ENCODE results near the gene NFE2L2.
"Not testable (repeated sequence)": the region's sequence is repeated elsewhere in the genome, so short reads cannot be mapped to it uniquely, and the experiment has no call there.

NFE2L2 gene

GRCh38 chr2:177268187-177268871, 3.8 kb upstream of the NFE2L2 start:
- ChIA-PET CTCF (interaction anchor here (1.8 kb wide), 1 partner anchor 13 kb away, joined by 6 read pairs; no protein-coding TSS in a partner anchor), POLR2A (no interaction called here)
- TF ChIP-seq HDGF (IDR thresholded peaks at IDR 0.05; ENCODE audit: borderline replicate concordance) (no peak), TARDBP (IDR thresholded peaks at IDR 0.05) (no peak), SP1 (IDR thresholded peaks at IDR 0.05) (no peak), FOXM1 (IDR thresholded peaks at IDR 0.05; ENCODE audit: borderline replicate concordance) (no peak), ZNF384 (IDR thresholded peaks at IDR 0.05) (no peak), LEF1 (IDR thresholded peaks at IDR 0.05; ENCODE audit: borderline replicate concordance) (no peak), BHLHE40 (IDR thresholded peaks at IDR 0.05; ENCODE audit: borderline replicate concordance) (no peak), ARNT (IDR thresholded peaks at IDR 0.05) (no peak), NFRKB (IDR thresholded peaks at IDR 0.05) (no peak), L3MBTL2 (conservative IDR thresholded peaks at IDR 0.05) (no peak), FOXK2 (IDR thresholded peaks at IDR 0.05) (no peak), CTBP1 (IDR thresholded peaks at IDR 0.05; ENCODE audit: borderline replicate concordance) (no peak), FOXA1 (IDR thresholded peaks at IDR 0.05) (no peak), SUZ12 (IDR thresholded peaks at IDR 0.05) (no peak), ELF4 (IDR thresholded peaks at IDR 0.05) (no peak)
- TF ChIP-seq, protein P1, sequence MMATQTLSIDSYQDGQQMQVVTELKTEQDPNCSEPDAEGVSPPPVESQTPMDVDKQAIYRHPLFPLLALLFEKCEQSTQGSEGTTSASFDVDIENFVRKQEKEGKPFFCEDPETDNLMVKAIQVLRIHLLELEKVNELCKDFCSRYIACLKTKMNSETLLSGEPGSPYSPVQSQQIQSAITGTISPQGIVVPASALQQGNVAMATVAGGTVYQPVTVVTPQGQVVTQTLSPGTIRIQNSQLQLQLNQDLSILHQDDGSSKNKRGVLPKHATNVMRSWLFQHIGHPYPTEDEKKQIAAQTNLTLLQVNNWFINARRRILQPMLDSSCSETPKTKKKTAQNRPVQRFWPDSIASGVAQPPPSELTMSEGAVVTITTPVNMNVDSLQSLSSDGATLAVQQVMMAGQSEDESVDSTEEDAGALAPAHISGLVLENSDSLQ (IDR thresholded peaks at IDR 0.05): no peak
- no peak for DNase-seq (ENCODE audit: extremely low spot score)

GRCh38 chr2:177266955-177267354, 2.4 kb upstream of the NFE2L2 start:
- POLR2A ChIA-PET; DNase-seq (ENCODE audit: extremely low spot score): not testable (repeated sequence)
- CTCF ChIA-PET: interaction anchor here (1.1 to 1.8 kb wide), 3 partner anchors 12 to 30 kb away, joined by 3 to 6 read pairs (median 3); no protein-coding TSS in a partner anchor

GRCh38 chr2:177265824-177266817, 1.6 kb upstream of the NFE2L2 start:
- ChIA-PET CTCF (interaction anchor here (0.8 to 3.1 kb wide), 4 partner anchors 11 to 1172 kb away, joined by 3 to 18 read pairs (median 3); no protein-coding TSS in a partner anchor), POLR2A (interaction anchor here (0.7 to 3.2 kb wide), 6 partner anchors 7 to 117 kb away, joined by 3 to 35 read pairs (median 4); no protein-coding TSS in a partner anchor)
- no peak for TF ChIP-seq TARDBP (IDR thresholded peaks at IDR 0.05)
- no peak for TF ChIP-seq CTBP1 (IDR thresholded peaks at IDR 0.05; ENCODE audit: borderline replicate concordance)
- DNase-seq (ENCODE audit: extremely low spot score): no peak

DNA sequence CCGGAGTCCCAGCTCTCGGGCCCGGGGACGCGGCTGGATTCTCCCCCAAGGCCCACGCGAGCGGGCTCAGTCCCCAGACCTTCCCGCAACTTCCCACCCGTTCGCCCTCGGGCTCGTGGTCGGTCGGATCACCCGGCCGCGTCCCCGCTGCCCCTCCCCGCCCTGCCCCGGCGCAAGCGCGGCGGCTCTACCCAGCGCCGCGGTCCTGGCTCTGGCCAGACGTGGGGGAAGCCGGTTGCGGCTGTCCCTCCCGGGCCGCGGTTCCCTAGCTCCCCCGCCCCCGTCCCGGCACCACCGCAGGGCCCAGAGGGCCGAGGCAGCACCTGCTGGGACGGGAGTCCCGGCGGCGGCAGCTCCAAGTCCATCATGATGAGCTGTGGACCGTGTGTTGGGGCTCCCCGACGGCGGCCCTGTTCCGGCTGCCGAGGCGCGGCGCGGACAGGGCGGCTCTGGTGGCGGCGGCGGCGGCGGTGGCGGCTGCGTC, 276 bp downstream of the NFE2L2 start:
- TF ChIP-seq SUZ12 (IDR thresholded peaks at IDR 0.05) (no peak), SP1 (IDR thresholded peaks at IDR 0.05) (no peak), ARNT (IDR thresholded peaks at IDR 0.05) (no peak), FOXK2 (IDR thresholded peaks at IDR 0.05) (no peak), BHLHE40 (IDR thresholded peaks at IDR 0.05; ENCODE audit: borderline replicate concordance) (no peak), CTBP1 (IDR thresholded peaks at IDR 0.05; ENCODE audit: borderline replicate concordance) (no peak), HDGF (IDR thresholded peaks at IDR 0.05; ENCODE audit: borderline replicate concordance) (no peak), TARDBP (IDR thresholded peaks at IDR 0.05) (no peak)
- CTCF ChIA-PET: interaction anchor here (1.1 to 3.1 kb wide), 5 partner anchors 10 to 101 kb away, joined by 3 to 23 read pairs (median 3); no protein-coding TSS in a partner anchor
- POLR2A ChIA-PET: interaction anchor here (0.6 to 3.2 kb wide), 30 partner anchors 11 to 1144 kb away, joined by 3 to 35 read pairs (median 4); partner anchors contain the start of genes AGPS and HNRNPA3
- no peak for DNase-seq (ENCODE audit: extremely low spot score)

DNA sequence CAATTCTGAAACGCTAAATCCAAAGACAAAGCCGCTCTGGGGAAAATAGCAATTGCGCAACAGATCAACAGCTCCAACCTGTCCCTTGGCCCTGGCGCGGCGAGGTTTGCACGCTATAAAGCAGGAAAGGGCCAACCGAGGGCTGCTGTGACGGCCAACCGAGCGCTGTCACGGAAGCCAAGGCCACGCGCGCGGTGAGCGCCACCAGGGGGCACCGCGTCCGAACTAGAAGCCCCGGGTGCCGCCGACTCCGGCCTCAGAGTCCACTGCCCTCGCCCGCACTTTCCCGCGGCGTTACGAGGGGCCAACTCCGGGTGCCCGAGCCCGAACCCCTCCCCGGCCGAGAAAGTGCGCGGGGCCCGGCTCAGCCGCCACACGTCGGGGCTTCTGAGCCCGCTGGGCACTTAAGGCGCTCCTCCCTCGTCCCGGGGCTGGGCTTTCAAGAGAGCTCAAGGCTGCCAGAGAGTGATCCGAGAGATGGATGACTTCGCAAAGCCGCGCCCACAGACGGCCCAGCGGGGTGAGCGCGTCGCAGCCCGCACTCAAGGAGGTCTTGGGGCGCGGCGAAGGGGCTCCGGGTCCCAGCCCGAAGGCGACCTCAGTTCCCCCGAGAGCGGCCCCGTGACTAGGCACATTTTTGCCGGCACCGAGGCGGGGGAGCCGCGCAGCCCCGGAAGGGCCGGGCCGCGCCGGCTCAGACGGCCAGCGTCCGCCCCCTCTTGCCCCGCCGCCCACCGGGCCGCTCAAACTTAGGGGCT, 897 bp downstream of the NFE2L2 start:
- TF ChIP-seq ZNF384 (IDR thresholded peaks at IDR 0.05) (no peak), HDGF (IDR thresholded peaks at IDR 0.05; ENCODE audit: borderline replicate concordance) (no peak), SUZ12 (IDR thresholded peaks at IDR 0.05) (no peak), ELF4 (IDR thresholded peaks at IDR 0.05) (no peak), ARNT (IDR thresholded peaks at IDR 0.05) (peak; percentile 100), FOXM1 (IDR thresholded peaks at IDR 0.05; ENCODE audit: borderline replicate concordance) (0 out of 2 replicates have a peak, but pooled peaks have one; percentile 15), FOXA1 (IDR thresholded peaks at IDR 0.05) (no peak), L3MBTL2 (conservative IDR thresholded peaks at IDR 0.05) (peak; percentile 32), CTBP1 (IDR thresholded peaks at IDR 0.05; ENCODE audit: borderline replicate concordance) (peak; percentile 84)
- TF ChIP-seq, protein P1 (IDR thresholded peaks at IDR 0.05): peak; percentile 71
- DNase-seq (ENCODE audit: extremely low spot score): peak; percentile 81
- ChIA-PET POLR2A (interaction anchor here (0.8 to 3.2 kb wide), 19 partner anchors 11 to 492 kb away, joined by 3 to 35 read pairs (median 5); partner anchors contain the start of genes AGPS and HNRNPA3), CTCF (interaction anchor here (0.6 to 3.1 kb wide), 8 partner anchors 9 to 1169 kb away, joined by 3 to 23 read pairs (median 3); no protein-coding TSS in a partner anchor)

All from HEK293T (cell line).